Endothelial cell of umbilical vein (primary cell): ENCODE data around the gene MPIG6B. TPM values are rescaled to one million over a fixed set of nuclear protein-coding genes. Genes with fewer than 3 reads are reported as not detected.
A peak's percentile ranks its signal among the peaks of the same experiment; 100 is the strongest.

Experiments used
- BruUV-seq: library from RNA; stranded (reverse); fragments of 400-500 nt; replicated peaks from 2 replicates; lab custom pipeline; 2021; lab: Mats Ljungman, UMichigan
- CTCF ChIA-PET: fragments of 300-600, 350-600 bp; sonication (Branson Sonifier 250); formaldehyde crosslinking; loops from one replicate; lab custom pipeline; 2021; ENCODE audit warnings: antibody characterized with exemption, inconsistent platforms; lab: Charles Lee
- POLR2A ChIA-PET: fragments of 300-600, 350-600 bp; sonication (Branson Sonifier 250); formaldehyde crosslinking; loops from one replicate; lab custom pipeline; 2021; ENCODE audit warnings: antibody characterized with exemption, inconsistent platforms; lab: Charles Lee
- DNase-seq: peaks from one replicate; pipeline ENCODE4 v3.0.0-alpha.2; 2011; ENCODE audit warnings: low read depth, low spot score
- FAIRE-seq: peaks from 2 replicates; lab custom pipeline; 2011; peaks lifted over from hg19 to GRCh38; lab: Jason Lieb, UNC
- H2AFZ ChIP-seq: 2 replicates; pipeline ENCODE4 v1.6.0; 2012; ENCODE audit warnings: low read depth, low read length, control low read depth, inconsistent platforms
- H3K27ac ChIP-seq: 2 replicates; pipeline ENCODE4 v1.5.1; 2011; ENCODE audit warnings: low read depth, mild to moderate bottlenecking, control low read depth, low read length, moderate library complexity; ENCODE audit not compliant: insufficient read depth
- H3K27me3 ChIP-seq, 2 experiments: 2 replicates each; pipeline versions ENCODE4 v1.6.0 to v1.6.1; 2011; ENCODE audit warnings: low read length in 2 of 2, mixed read lengths in 1 of 2; ENCODE audit not compliant: control insufficient read depth in 2 of 2, insufficient read depth in 2 of 2
- H3K36me3 ChIP-seq, 2 experiments: 2 replicates in 1 of 2; 3 replicates in 1 of 2; pipeline ENCODE4 v1.5.1; 2011; ENCODE audit warnings: low read length in 2 of 2, mild to moderate bottlenecking in 1 of 2, moderate library complexity in 1 of 2; ENCODE audit not compliant: control insufficient read depth in 2 of 2, insufficient read depth in 2 of 2; ENCODE audit errors: extremely low read depth in 1 of 2
- H3K4me1 ChIP-seq: 3 replicates; pipeline ENCODE4 v1.5.1; 2011; ENCODE audit warnings: mild to moderate bottlenecking, low read length; ENCODE audit not compliant: control insufficient read depth, insufficient read depth; ENCODE audit errors: extremely low read depth
- H3K4me2 ChIP-seq: 2 replicates; pipeline ENCODE4 v1.6.1; 2011; ENCODE audit warnings: low read length, control low read depth, mixed read lengths; ENCODE audit not compliant: insufficient read depth
- H3K4me3 ChIP-seq, 3 experiments: fragments of 200-600 bp in 1 of 3; sonication (generic), shearing (Covaris generic) in 1 of 3; replicated peaks in 1 of 3; 2 replicates each; pipeline ENCODE4 v1.5.1; 2011 to 2016; ENCODE audit warnings: control low read depth in 3 of 3, low read length in 3 of 3, mild to moderate bottlenecking in 2 of 3, inconsistent platforms in 1 of 3, low read depth in 1 of 3, moderate library complexity in 1 of 3; ENCODE audit not compliant: insufficient read depth in 1 of 3
- H3K79me2 ChIP-seq: 2 replicates; pipeline ENCODE4 v1.6.0; 2012; ENCODE audit warnings: low read length, inconsistent platforms; ENCODE audit not compliant: control insufficient read depth, insufficient read depth
- H3K9ac ChIP-seq: replicated peaks from 2 replicates; pipeline ENCODE3; 2011; ENCODE audit warnings: low read length, control low read depth; ENCODE audit not compliant: insufficient read depth; ENCODE audit errors: extremely low read depth
- H3K9me1 ChIP-seq: replicated peaks from 3 replicates; pipeline ENCODE4 v1.6.0; 2011; ENCODE audit warnings: mild to moderate bottlenecking, low read length; ENCODE audit not compliant: control insufficient read depth, insufficient read depth; ENCODE audit errors: extremely low read depth
- H3K9me3 ChIP-seq: replicated peaks from 2 replicates; pipeline ENCODE4 v1.5.1; 2012; ENCODE audit warnings: low read length, inconsistent platforms; ENCODE audit not compliant: control insufficient read depth, insufficient read depth
- H4K20me1 ChIP-seq: replicated peaks from 2 replicates; pipeline ENCODE3; 2011; ENCODE audit warnings: mild to moderate bottlenecking, low read length; ENCODE audit not compliant: control insufficient read depth, insufficient read depth; ENCODE audit errors: extremely low read depth
- GATA2 ChIP-seq: IDR thresholded peaks from 2 replicates; pipeline ENCODE4 v1.7.0; 2011; ENCODE audit warnings: low read depth, mild to moderate bottlenecking, moderate library complexity, mixed read lengths, low read length; ENCODE audit not compliant: insufficient read length, insufficient read depth
- JUN ChIP-seq: IDR thresholded peaks from 2 replicates; pipeline ENCODE4 v1.6.1; 2011; ENCODE audit warnings: borderline replicate concordance, low read depth; ENCODE audit not compliant: insufficient read length, insufficient read depth
- MAX ChIP-seq: IDR thresholded peaks from 2 replicates; pipeline ENCODE4 v1.6.1; 2011; ENCODE audit not compliant: insufficient read depth, insufficient read length
- MYC ChIP-seq: IDR thresholded peaks from one replicate; pipeline ENCODE4 v1.6.1; 2011; ENCODE audit warnings: mild to moderate bottlenecking, low read depth, low read length
- POLR2A ChIP-seq: IDR thresholded peaks from 2 replicates; pipeline ENCODE4 v1.6.1; 2012; ENCODE audit warnings: low read depth, mild to moderate bottlenecking, control low read depth, low read length
- dilution Hi-C: fragments of 300-500 bp; cut with MboI; formaldehyde crosslinking; loops from one replicate; pipeline ENCODE4 v1.15.0; 2019; ENCODE audit warnings: low sequenced_read_pairs; ENCODE audit not compliant: extremely low pct_ligation_motif_present
- intact Hi-C: fragments of 100-400 bp; cut with micrococcal nuclease; formaldehyde crosslinking; loops from one replicate; pipeline ENCODE4 v1.10.0; 2022
- polyA plus RNA-seq, 4 experiments: library from polyadenylated mRNA; depleted of rRNA in 3 of 4; stranded (reverse) in 3 of 4; unstranded in 1 of 4; fragments of >200 nt; gene quantifications; 2 replicates each; pipeline versions ENCODE4 v1.2.1 to v1.2.3, GENCODE V29; 2011 to 2012; ENCODE audit warnings: missing spikeins in 1 of 4
- total RNA-seq: library from RNA; stranded (reverse); gene quantifications from 2 replicates; pipeline ENCODE4 v1.2.3, GENCODE V29; 2021

MPIG6B gene
- total and polyA plus RNA-seq, 2 donors (not counting 3 experiments of a cell fraction or from before 2014, with no cell fraction given): not detected

- peak overlapping the region; percentile 6 for H3K4me2 ChIP-seq
- H3K4me1 ChIP-seq: peaks cover 26% of the 10 kb centered on the region
- H3K9me3 ChIP-seq: no peaks in the 10 kb centered on the region
- TF ChIP-seq JUN (no peak), POLR2A (no peak), MYC (peak; percentile 59), MAX (peak; percentile 64), GATA2 (peak; percentile 78)
- ChIA-PET CTCF (interaction anchor here (1.2 to 1.3 kb wide), 2 partner anchors 9 to 44 kb away, joined by 3 read pairs; no protein-coding TSS in a partner anchor), POLR2A (interaction anchor here (0.9 to 2.3 kb wide), 3 partner anchors 11 to 102 kb away, joined by 3 to 10 read pairs (median 6); partner anchors contain the start of genes HSPA1B and LY6G6D)
- dilution Hi-C loops (no loop called here), intact Hi-C loops (no loop called here)
- DNase-seq: peak; percentile 34
- H3K9me1 ChIP-seq: no peaks in the 10 kb centered on the region
- no peak overlapping the region for H3K9ac ChIP-seq
- H3K79me2 ChIP-seq: peaks cover 2% of the 10 kb centered on the region
- no peak overlapping the region for H3K27ac ChIP-seq
- no peak overlapping the region for H3K4me3 ChIP-seq
- peaks cover 4 to 16% of the 10 kb centered on the region in 2 experiments for H3K36me3 ChIP-seq
- BruUV-seq: no TSS peak
- H3K27me3 ChIP-seq: peaks cover 0 to 1% of the 10 kb centered on the region in 2 experiments
- H4K20me1 ChIP-seq: no peaks in the 10 kb centered on the region
- FAIRE-seq: peak; percentile 82
- no peak overlapping the region for H2AFZ ChIP-seq
These were observed 2.6 kb downstream of the MPIG6B start for GRCh38 chr6:31725502-31726350.
